SKM-1 (cell line): ENCODE measurements around the gene IFNA16.
"Not testable (repeated sequence)": the region's sequence is repeated elsewhere in the genome, so short reads cannot be mapped to it uniquely, and the experiment has no call there.

Experiments used
- DNase-seq: peaks from one replicate; lab custom pipeline; 2025; ENCODE audit not compliant: unreplicated experiment; lab: John Stamatoyannopoulos, UW

The IFNA16 gene

DNA sequence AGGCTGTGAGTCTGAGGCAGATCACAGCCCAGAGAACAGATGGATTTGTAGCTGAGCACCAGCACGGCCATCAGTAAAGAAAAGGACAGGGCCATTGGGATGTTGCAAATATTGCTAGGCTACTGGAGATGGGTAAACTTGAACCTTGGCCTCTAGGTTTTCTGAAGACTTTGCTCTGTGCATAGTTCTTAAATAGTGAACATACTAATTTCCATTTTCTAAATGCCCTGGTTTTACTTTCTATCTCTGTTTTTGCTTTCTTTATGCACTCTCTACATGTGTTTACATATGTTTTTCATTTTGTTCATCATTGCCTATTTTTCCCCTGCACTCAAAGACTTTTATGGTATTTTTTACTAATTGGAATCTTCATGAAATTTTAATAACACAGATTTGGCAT lies at the start of gene IFNA16:
IFNA16 (minus strand) TSS at position 101 of the 400 bp plus-strand sequence; CDS start at position 95, 6 bp downstream.
- DNase-seq, result not testable (repeated sequence)

- no peak for DNase-seq
These were observed 48.5 kb upstream of the IFNA16 start for GRCh38 chr9:21265421-21266189.

- DNase-seq, result no peak
These were observed 38.6 kb upstream of the IFNA16 start for GRCh38 chr9:21255538-21256212.

DNA sequence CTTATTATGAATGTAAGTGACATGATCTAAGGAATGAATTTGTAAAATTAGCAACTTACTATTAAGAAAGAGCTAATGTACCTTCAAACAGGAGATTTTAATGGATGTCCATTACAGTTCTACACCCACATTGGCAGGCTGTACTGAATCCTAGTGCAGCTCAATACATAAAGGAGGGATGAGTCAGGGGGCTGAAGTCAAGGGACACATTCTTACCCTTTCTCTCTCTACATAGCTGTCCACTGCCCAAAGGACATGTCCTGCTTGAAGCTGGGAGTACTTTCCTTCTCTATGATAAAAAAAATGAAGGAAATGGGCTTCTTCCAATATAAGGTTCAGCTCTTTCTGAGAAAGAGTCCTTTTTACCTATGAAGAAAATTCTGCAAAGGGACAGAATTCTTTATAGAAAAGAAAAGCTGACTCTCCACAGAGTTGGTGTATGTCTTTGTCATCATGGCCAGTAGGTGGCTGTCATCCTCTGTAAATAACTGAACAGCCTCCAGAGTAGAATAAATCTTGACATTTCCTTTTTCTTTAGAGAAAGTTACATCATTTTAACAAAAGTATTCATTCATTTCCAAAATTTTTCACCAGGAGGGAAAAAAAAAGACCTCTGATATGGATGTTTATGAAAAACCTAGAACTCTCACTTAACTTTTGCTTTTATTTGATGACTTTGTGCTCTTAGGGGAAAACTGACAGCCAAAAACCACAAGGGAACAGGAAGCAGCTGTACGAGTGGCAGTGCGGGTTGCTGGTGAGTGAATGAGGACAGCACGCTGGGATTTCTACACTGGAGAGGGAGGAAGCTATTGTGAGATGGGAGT lies 35.8 kb upstream of the IFNA16 start:
- DNase-seq, result peak; percentile 89

- no peak for DNase-seq
These were observed 34.5 kb upstream of the IFNA16 start for GRCh38 chr9:21251638-21252037.

DNA sequence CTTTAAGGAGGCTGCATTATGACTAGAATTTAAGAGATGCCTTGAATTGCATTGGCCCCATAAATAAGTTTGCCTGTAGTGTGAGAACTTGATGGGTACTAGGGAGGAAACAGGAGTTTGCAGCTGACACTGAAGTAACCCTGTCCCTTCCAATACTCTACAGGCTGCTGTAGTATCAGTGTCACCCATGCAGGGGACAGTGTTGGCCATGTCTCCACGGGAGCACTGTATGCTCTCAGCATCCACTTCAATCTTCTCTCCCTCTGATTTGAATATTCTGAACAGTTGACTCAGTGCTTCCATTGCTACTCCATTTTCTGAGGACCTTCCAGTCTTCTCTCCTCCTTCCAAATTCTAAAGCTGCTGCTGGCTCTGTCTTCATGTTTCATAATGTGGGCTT lies 34.1 kb upstream of the IFNA16 start:
- no peak for DNase-seq

GRCh38 chr9:21244836-21245235 lies 27.7 kb upstream of the IFNA16 start:
- peak; percentile 5 for DNase-seq

GRCh38 chr9:21239911-21240310 lies 22.8 kb upstream of the IFNA16 start, which contains the start of gene IFNA14:
IFNA14 (minus strand) TSS chr9:21240005; CDS start chr9:21239935, 70 bp downstream.
- peak; percentile 45 for DNase-seq

GRCh38 chr9:21236360-21236714 lies 19.2 kb upstream of the IFNA16 start:
- DNase-seq, result not testable (repeated sequence)

- DNase-seq, result peak; percentile 85
These were observed 18.6 kb upstream of the IFNA16 start for GRCh38 chr9:21235468-21236359.

DNA sequence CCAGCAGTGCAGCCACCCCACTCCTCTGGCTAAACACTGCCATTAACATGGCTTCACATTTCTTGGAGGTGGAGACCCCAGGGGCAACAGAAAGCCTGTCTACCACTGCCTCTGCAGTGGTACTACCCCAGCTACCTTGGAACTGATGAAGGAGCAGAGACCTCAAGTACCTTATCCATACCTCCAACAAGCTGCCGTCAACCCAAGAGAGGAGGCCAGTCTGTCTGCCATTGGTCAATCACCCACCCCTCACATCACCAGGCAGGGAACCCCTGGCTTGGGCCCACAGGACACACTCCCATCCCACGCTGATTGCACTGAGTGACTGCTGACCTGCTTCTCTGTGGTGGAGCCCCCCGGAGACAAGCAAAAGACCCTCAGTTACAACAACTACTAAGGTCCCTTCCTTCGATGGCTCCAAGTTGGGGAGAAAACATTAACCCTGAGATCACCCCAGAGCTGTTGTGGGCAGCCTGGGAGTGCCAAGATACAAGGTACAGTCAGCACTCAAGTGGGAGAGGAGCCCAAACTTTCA lies 17.1 kb upstream of the IFNA16 start:
- DNase-seq, result no peak

- no peak for DNase-seq
These were observed 16.1 kb upstream of the IFNA16 start for GRCh38 chr9:21233258-21233657.

GRCh38 chr9:21228122-21228521 lies 11.0 kb upstream of the IFNA16 start, which contains the start of gene IFNA17:
IFNA17 (minus strand) TSS chr9:21228222; CDS start chr9:21228173, 49 bp downstream.
- no peak for DNase-seq

- DNase-seq, result peak; percentile 7
These were observed 3.4 kb downstream of the IFNA16 start for GRCh38 chr9:21213411-21214326.

DNA sequence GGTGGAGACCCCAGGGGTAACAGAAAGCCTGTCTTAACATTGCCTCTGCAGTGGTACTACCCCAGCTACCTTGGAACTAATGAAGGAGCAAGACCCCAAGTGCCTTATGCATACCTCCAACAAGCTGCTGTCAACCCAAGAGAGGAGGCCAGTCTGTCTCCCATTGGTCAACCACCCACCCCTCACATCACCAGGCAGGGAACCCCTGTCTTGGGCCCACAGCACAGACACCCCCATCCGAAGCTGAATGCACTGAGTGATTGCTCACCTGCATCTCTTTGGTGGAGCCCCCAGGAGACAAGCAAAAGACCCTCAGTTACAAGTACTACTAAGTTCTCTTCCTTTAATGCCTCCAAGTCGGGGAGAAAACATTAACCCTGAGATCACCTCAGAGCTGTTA lies 5.0 kb downstream of the IFNA16 start:
- not testable (repeated sequence) for DNase-seq

DNA sequence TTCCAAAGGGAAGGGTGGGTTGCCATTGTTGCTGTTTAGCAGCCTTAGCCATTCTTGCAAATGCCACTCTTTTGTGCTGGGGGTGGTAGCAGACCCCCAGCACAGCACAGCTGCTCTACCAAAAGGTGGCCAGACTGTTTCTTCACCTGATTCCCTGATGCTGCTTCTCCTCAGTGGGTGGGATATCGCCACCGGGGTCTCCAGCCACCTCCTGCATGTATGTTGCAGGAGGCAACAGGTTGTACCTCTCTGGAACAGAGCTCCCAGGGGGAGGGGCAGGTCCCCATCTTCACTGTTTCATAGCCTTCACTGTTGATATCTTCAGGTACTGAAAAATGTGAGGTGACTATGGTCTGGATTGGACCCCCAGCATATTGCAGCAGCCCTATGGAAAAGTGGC lies 6.3 kb downstream of the IFNA16 start:
- not testable (repeated sequence) for DNase-seq

GRCh38 chr9:21210311-21210710 lies 6.8 kb downstream of the IFNA16 start:
- no peak for DNase-seq

DNA sequence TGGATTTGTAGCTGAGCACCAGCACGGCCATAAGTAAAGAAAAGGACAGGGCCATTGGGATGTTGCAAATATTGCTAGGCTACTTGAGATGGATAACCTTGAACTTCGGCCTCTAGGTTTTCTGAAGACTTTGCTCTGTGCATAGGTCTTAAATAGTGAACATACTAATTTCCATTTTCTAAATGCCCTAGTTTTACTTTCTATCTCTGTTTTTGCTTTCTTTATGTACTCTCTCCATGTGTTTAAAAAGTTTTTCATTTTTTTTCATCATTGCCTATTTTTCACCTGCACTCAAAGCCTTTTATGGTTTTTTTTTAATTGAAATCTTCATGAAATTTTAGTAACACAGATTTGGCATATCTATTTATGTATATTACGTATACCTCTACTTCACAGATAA lies 10.1 kb downstream of the IFNA16 start, which contains the start of gene IFNA10:
IFNA10 (minus strand) TSS at position 101 of the 400 bp plus-strand sequence; CDS start at position 55, 46 bp downstream.
- DNase-seq, result not testable (repeated sequence)

GRCh38 chr9:21205204-21205603 lies 11.9 kb downstream of the IFNA16 start:
- DNase-seq, result no peak
